Testis (tissue), 2 donors: Measurements from ENCODE around the gene RPTOR.

ENCODE experiments used
- POLR2A ChIP-seq: fragments of 450-650 bp; IDR thresholded peaks from one replicate; pipeline ENCODE4 v1.6.1; 2017; ENCODE audit warnings: antibody characterized with exemption, mild to moderate bottlenecking, moderate library complexity
- TF ChIP-seq, protein P1 (sequence below), 3 experiments: fragments of 450-650 bp in 2 of 3; fragments of 200-600 bp in 1 of 3; sonication (generic) in 1 of 3; IDR thresholded peaks; one replicate each; pipeline ENCODE4 v1.5.1; 2016 to 2019; ENCODE audit warnings: antibody characterized with exemption in 3 of 3, mild to moderate bottlenecking in 2 of 3, moderate library complexity in 1 of 3

DNA sequence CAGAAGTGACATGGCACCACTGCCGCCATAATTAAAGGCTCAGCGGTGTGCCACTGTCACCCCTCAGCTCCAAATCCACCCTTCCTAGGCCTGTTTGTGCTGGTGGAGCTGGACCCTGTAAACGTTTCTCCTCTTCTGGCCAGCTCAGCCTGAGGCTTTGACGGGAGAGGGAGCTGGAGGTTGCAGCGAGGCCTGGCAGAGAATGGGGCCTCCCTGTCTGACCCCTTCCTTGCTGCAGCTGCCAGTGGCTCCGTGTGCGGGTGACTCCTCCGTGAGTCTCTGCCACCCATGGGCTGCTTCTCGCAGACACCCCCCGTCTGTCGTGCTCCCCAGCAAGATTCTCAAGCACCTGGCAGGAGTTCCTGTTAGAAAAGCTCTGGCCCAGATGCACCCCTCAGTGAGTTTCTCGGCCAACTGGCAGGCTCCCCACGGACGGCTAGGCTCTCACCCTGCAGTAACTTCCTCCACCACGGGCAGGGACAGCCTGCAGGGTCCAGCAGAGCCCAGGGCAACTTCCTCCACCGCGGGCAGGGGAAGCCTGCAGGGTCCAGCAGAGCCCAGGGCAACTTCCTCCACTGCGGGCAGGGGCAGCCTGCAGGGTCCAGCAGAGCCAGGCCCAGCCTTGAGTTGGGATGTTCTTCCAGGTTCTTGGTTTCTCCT, 442.3 kb downstream of the RPTOR start:
- TF ChIP-seq, protein P1, sequence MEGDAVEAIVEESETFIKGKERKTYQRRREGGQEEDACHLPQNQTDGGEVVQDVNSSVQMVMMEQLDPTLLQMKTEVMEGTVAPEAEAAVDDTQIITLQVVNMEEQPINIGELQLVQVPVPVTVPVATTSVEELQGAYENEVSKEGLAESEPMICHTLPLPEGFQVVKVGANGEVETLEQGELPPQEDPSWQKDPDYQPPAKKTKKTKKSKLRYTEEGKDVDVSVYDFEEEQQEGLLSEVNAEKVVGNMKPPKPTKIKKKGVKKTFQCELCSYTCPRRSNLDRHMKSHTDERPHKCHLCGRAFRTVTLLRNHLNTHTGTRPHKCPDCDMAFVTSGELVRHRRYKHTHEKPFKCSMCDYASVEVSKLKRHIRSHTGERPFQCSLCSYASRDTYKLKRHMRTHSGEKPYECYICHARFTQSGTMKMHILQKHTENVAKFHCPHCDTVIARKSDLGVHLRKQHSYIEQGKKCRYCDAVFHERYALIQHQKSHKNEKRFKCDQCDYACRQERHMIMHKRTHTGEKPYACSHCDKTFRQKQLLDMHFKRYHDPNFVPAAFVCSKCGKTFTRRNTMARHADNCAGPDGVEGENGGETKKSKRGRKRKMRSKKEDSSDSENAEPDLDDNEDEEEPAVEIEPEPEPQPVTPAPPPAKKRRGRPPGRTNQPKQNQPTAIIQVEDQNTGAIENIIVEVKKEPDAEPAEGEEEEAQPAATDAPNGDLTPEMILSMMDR (IDR thresholded peaks at IDR 0.05), result no peak
- TF ChIP-seq POLR2A, result no peak
